Neural cell (in vitro differentiated cells): Measurements from ENCODE around the gene PKNOX2.

Experiments used
- CTCF ChIP-seq: fragments of 450-650 bp; IDR thresholded peaks from 2 replicates; pipeline ENCODE4 v1.5.1; 2014; ENCODE audit warnings: antibody characterized with exemption, mild to moderate bottlenecking, moderate library complexity; ENCODE audit not compliant: poor library complexity, severe bottlenecking
- EP300 ChIP-seq: fragments of 450-650 bp; conservative IDR thresholded peaks from 2 replicates; pipeline ENCODE4 v1.6.1; 2014; ENCODE audit warnings: antibody characterized with exemption, mild to moderate bottlenecking, moderate library complexity; ENCODE audit not compliant: poor library complexity, severe bottlenecking
- EZH2 ChIP-seq: fragments of 200-600, 300-800 bp; shearing (Covaris generic), sonication (generic); IDR thresholded peaks from 2 replicates; pipeline ENCODE4 v1.6.1; 2014; ENCODE audit warnings: antibody characterized with exemption, low read length, borderline replicate concordance, mild to moderate bottlenecking; ENCODE audit not compliant: insufficient read depth, poor library complexity, severe bottlenecking
- MXI1 ChIP-seq: fragments of 450-650 bp; conservative IDR thresholded peaks from 2 replicates; pipeline ENCODE4 v1.6.1; 2014; ENCODE audit warnings: antibody characterized with exemption, mild to moderate bottlenecking; ENCODE audit not compliant: poor library complexity, severe bottlenecking
- POLR2AphosphoS5 ChIP-seq: IDR thresholded peaks from 2 replicates; pipeline ENCODE4 v1.6.1; 2012
- RAD21 ChIP-seq: fragments of 450-650 bp; conservative IDR thresholded peaks from 2 replicates; pipeline ENCODE4 v1.6.1; 2014; ENCODE audit warnings: antibody characterized with exemption, mild to moderate bottlenecking, moderate library complexity
- REST ChIP-seq: IDR thresholded peaks from 2 replicates; pipeline ENCODE4 v1.6.1; 2012; ENCODE audit warnings: borderline replicate concordance
- SMC3 ChIP-seq: fragments of 450-650 bp; conservative IDR thresholded peaks from 2 replicates; pipeline ENCODE4 v1.6.1; 2014; ENCODE audit warnings: antibody characterized with exemption, mild to moderate bottlenecking, moderate library complexity; ENCODE audit not compliant: poor library complexity
- TAF1 ChIP-seq: IDR thresholded peaks from 2 replicates; pipeline ENCODE4 v1.6.1; 2012; ENCODE audit warnings: low read depth

GRCh38 chr11:125290263-125290662 is 125.7 kb downstream of the PKNOX2 start:
- TF ChIP-seq TAF1 (no peak), CTCF (no peak), RAD21 (no peak), EZH2 (no peak), REST (no peak), EP300 (no peak), POLR2AphosphoS5 (no peak), MXI1 (no peak), SMC3 (no peak)
